ENCODE results near the gene IKZF5.
A peak's percentile ranks its signal among the peaks of the same experiment; 100 is the strongest.

Gene IKZF5

GRCh38 chr10:122980209-122981065, 28.2 kb downstream of the IKZF5 start, which contains the start of gene PSTK:
Gene PSTK, plus strand, starts transcription at chr10:122980401. Its CDS starts 79 bp downstream, at chr10:122980480.
- DNase-seq: peak; percentile 77 to 82

DNA sequence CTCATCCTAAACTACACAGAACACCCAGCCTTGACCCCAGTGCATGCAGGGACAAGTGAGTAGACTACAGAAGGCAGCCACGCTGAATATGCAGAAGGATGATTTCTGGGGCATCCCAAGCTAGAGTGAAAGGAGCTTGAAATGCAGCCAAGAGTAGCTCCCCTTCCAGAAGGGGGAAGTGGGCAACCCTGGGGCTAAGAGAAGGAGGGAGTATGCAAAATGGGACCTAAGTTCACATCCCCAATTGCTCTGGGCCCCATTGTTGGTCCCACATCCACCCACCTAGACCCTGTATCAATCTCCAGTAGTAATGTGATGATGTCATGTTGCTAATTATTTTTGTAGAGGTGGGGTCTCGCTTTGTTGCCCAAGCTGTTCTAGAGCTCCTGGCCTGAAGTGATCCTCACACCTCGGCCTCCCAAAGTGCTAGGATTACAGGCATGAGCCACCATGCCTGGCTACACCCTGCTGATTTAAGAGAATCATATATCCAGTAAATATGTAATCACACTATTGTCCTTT, 34.0 kb downstream of the IKZF5 start:
- DNase-seq: no peak

- DNase-seq: peak in 1 of 2 experiments; percentile 3
These were observed 34.6 kb downstream of the IKZF5 start for GRCh38 chr10:122974023-122974422.

DNA sequence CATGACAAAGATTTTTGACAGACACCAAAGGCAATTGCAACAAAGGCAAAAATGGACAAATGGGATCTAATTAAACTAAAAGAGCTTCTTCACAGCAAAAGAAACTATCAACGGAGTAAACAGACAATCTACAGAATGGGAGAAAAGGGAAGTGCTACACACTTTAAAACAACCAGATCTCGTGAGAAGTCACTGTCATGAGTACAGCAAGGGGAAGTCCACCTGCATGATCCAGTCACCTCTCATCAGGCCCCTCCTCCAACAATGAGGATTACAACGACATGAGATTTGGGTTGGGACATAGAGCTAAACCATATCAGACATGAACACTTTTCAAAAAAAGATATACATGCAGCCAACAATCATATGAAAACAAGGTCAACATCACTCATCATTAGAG, 39.9 kb downstream of the IKZF5 start:
- DNase-seq: no peak

DNA sequence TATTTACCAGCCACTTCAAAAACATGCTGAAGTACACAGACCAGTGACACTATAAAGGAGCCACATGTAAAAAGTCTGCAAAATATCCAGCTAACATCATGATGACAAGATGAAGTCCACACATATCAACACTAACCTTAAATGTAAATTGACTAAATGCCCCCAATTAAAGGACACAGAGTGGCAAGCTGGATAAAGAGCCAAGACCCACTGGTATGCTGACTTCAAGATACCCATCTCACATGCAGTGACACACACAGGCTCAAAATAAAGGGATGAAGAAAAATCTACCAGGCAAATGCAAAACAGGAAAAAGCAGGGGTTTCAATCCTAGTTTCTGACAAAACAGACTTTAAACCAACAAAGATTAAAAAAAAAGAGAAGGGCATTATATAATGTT, 41.7 kb downstream of the IKZF5 start:
- no peak for DNase-seq

DNA sequence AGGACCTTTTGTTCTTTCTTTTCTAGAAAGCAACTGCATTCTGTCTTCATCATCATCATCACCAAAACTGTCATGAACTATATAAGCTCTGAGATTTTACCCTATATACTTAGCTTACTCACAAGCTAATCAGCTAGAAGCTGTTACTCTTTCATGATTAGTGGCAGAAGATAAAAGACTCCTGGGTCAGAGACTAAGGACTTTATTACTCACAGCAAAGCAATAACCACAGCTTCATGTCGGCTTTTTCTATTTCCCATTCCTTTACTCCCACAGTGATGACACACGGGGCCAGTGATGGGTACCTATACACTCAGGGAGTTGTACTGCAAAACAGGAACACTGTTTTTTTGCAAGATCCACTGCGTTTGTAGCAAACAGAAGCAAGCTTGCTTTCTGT, 46.2 kb downstream of the IKZF5 start:
- DNase-seq: no peak

DNA sequence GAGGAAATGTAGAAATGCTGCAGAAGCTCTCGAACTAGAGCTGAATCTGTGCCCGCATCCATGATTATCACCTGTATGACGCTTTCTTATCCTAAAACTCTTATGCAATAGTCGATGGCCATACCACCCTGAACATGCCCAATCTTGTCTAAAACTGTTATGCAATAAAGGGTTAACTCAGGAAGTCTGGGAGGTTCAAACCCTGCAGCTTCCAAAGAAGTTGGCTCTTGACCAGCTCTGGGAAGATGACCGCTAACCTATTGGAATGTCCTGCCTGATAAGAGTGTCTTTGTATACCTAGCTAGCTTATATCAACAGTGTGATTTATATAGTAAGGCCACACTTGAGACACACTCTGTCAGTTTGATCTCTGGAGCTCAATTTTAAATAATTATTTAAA, 51.1 kb downstream of the IKZF5 start:
- DNase-seq: no peak

DNA sequence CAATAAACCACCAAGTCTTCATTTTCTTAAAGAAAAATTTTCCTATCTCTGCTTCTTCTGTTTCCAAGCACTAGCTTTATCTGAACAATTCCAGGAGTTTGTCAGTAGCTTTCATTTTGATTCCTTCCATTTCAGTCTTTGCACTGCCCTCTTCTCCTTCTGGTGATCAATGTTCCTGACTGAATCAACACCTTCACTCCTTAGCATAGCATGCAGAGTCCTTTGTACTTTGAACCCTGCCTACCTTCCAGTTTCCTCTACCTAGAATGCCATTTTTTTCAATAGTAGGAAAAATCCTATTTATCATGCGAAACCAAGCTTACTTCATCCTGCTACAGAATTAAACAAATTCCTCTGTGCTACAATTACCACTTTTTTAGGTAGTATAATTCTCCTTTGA, 52.7 kb downstream of the IKZF5 start:
- DNase-seq: no peak

- no peak for DNase-seq
These were observed 53.9 kb downstream of the IKZF5 start for GRCh38 chr10:122954731-122955050.

DNA sequence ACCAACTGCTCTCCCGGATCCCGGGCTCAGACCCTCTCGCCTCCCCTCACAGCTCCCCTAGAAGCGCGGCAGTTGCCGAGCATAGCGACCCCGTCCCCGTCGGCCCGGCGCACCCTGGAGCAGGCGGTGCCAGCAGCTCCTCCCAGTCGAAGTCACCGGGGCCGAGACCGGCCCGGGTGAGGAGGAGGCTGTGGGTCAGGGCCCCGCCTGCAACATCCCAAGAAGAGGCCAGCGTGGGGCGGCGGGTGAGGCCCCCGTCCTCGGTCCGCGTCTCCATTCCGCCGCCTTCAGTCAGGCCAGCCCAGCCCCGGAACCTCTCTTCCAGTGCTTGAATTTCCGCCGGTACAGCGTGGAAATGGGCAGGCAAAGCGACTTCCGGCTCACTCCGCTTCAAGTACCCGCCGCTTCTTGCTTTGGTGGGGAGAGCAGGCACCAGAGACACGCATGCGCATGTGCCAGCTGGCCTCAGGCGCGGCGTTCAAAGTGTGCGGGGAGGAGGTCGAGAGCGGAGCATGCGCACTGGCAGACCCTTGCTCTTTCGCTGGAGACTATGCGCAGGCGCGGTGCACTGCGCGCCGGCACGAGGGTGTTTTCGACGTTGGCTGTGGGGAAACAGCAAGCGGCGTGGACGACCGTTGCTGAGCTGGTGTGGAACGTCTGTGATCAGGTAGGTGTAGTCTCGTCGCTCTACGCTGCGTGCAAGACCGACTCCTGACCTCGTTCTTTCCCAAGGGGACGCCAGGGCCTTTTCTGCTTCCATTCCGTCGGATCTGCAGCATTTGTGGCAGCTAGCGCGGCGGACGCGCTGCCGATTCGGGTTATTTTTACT, 54.5 kb downstream of the IKZF5 start, which contains the start of gene C10orf88:
TSS of gene C10orf88 (minus strand) at position 326 of the 829 bp plus-strand sequence. CDS start at position 277, 49 bp downstream.
- peak; percentile 96 to 97 for DNase-seq

DNA sequence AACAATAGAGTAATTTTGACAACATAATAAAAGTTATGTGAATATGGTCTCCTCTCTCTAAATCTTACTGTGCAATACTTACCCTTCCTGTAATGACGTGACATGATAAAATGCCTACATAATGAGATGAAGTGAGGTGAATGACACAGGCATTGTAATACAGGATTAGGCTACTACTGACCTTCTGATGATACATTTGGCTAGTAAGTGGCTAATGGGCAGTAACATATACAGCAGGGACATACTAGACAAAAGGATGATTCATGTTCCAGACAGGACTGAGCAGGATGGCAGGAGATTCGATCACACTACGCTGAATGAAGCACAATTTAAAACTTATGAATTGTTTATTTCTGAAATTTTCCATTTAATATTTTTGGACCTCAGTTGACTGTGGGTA, 59.3 kb downstream of the IKZF5 start:
- no peak for DNase-seq

Data from SHP77 (cell line).